ENCODE results near the gene MUC5B.

DNA sequence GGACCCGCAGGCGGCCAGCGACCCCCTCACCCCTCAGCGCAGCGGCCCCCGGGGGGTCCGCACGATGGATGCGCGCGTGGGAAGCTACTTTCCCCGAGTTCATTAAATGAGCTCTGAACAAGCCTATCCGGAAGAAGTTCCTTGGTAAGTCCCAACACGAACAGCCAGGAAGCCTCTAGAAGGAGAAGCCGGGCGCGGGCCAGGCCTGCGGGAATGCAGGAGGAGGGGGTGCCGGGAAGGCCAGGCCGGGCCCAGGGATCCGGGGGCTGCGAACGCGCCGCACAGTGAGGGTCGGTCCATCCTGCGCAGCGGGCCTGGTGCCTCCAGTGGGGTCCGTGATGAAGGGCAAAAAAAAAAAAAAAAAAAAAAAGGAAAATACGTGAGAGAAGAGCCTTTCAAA is 49.7 kb downstream of the MUC5B start:
- TF ChIP-seq, protein P1, sequence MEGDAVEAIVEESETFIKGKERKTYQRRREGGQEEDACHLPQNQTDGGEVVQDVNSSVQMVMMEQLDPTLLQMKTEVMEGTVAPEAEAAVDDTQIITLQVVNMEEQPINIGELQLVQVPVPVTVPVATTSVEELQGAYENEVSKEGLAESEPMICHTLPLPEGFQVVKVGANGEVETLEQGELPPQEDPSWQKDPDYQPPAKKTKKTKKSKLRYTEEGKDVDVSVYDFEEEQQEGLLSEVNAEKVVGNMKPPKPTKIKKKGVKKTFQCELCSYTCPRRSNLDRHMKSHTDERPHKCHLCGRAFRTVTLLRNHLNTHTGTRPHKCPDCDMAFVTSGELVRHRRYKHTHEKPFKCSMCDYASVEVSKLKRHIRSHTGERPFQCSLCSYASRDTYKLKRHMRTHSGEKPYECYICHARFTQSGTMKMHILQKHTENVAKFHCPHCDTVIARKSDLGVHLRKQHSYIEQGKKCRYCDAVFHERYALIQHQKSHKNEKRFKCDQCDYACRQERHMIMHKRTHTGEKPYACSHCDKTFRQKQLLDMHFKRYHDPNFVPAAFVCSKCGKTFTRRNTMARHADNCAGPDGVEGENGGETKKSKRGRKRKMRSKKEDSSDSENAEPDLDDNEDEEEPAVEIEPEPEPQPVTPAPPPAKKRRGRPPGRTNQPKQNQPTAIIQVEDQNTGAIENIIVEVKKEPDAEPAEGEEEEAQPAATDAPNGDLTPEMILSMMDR (conservative IDR thresholded peaks at IDR 0.05): no peak
- no peak for TF ChIP-seq EZH2 (IDR thresholded peaks at IDR 0.05; ENCODE audit: low read depth)

All from PC-9 (cell line).